ENCODE data around the gene LHX8. TPM values are rescaled to one million over a fixed set of nuclear protein-coding genes. Genes with fewer than 3 reads are reported as not detected.
"Not testable (repeated sequence)": the region's sequence is repeated elsewhere in the genome, so short reads cannot be mapped to it uniquely, and the experiment has no call there.

LHX8 gene
- total RNA-seq = not detected

DNA sequence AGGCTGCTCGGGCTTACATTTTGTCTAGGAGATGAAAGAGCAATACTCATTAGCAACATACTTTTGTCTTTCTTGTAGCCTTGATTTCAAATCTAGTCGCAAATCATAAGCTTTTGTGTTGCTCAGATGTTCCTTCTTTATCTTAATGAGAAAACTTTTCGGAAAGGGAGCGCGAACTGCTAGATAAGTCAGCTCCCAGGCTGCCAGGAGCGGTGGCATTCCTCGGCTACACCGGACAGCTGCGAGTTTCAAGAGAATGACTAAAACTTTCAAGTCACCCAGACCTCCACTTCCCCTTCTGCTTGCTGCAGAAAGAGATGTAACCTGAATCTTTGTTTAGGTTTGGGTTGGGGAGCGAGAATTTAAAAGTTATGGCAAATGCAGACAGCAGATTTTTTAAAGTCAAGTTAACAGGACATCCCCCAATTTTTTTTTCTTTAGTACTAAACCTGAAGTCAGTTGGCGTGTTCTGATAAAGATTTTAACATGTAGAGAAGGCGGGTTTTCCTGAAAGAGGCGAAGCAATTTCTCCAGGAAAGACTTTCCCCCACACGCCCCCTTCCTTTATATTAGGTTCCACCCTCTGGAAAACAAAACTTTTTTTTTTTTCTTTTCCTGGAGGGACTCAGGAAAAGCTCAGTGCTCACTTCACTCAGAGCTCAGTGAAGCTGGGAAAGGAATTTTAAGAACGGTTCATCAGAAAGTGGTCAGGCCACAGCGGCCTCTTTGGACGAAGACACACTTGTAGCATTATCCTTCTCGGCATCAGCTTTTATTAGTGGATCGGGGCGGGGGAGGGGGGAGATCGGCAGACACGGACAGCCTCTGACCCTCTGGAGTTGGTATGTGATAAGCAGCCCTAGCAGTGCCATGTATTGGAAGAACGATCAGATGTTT, at the start of gene LHX8:
Gene LHX8, plus strand, starts transcription at position 639 of the 897 bp plus-strand sequence. CDS start 2,227 bp downstream, outside the sequence.
- DNase-seq = no peak
- ChIA-PET CTCF (no interaction called here), POLR2A (no interaction called here)
- Mint-ChIP-seq H3K27me3 (peaks cover 89% of the 10 kb centered on the region), H3K4me3 (peak within 1 kb of the TSS; percentile 68), H3K27ac (peak within 1 kb of the TSS; percentile 10), H3K4me1 (peaks cover 12% of the 10 kb centered on the region), H3K36me3 (ENCODE audit: low read depth) (peaks cover 6% of the 10 kb centered on the region), H3K9me3 (no peaks in the 10 kb centered on the region)

DNA sequence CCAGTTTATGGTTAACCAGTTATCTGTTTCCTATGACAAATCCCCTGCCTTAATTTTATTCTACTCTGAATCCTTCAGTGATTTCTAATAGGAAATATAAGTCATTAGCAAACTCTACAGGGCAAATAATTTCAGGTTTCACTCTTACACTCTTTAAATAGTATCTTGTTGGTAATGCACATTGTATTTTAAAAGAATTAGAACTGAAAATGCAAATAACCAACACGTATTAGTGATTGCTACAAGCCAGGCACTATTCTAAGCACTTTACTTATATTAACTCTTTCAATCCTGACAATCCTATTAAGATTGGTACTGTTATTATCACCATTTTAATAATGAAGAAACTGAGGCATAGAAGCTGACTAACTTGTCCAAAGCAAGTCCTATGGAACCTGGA, 48.3 kb upstream of the LHX8 start:
- no peaks in the 10 kb centered on the region for H3K36me3 Mint-ChIP-seq (ENCODE audit: low read depth)

DNA sequence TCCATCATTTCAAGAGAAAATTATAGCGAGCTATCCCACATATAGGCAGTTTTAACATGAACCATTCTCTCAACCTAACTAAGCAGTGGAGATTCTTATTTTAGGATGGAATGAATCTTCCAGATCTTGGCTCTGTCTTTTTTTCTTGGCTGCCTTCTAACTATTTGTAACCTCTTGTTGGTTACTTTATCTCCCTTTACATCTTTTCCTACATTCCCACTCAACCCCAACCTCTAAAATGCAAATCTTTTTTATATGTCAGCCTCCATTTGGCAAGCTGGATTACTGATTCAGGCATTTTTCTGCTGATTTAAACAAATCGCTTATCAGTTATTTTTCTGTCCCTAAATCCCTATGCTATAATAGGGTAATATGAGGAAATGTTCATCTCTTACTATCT, 46.9 kb upstream of the LHX8 start:
- POLR2A ChIA-PET = no interaction called here
- Mint-ChIP-seq H3K4me1 (no peaks in the 10 kb centered on the region), H3K27me3 (no peaks in the 10 kb centered on the region), H3K4me3 (no peak overlapping the region), H3K9me3 (no peaks in the 10 kb centered on the region), H3K27ac (no peak overlapping the region), H3K36me3 (ENCODE audit: low read depth) (no peaks in the 10 kb centered on the region)
- CTCF ChIA-PET = no interaction called here
- DNase-seq = no peak

More for the DNA sequence above, 48.3 kb upstream of the LHX8 start:
- Mint-ChIP-seq H3K27me3 (no peaks in the 10 kb centered on the region), H3K27ac (no peak overlapping the region), H3K4me3 (no peak overlapping the region), H3K4me1 (no peaks in the 10 kb centered on the region), H3K9me3 (no peaks in the 10 kb centered on the region)
- ChIA-PET CTCF (no interaction called here), POLR2A (no interaction called here)
- no peak for DNase-seq

GRCh38 chr1:75092141-75092540, 42.0 kb upstream of the LHX8 start:
- POLR2A ChIA-PET = no interaction called here
- Mint-ChIP-seq H3K36me3 (ENCODE audit: low read depth) (no peaks in the 10 kb centered on the region), H3K27ac (no peak overlapping the region), H3K4me3 (no peak overlapping the region), H3K27me3 (no peaks in the 10 kb centered on the region), H3K4me1 (no peaks in the 10 kb centered on the region), H3K9me3 (no peaks in the 10 kb centered on the region)
- no peak for DNase-seq
- CTCF ChIA-PET = no interaction called here

DNA sequence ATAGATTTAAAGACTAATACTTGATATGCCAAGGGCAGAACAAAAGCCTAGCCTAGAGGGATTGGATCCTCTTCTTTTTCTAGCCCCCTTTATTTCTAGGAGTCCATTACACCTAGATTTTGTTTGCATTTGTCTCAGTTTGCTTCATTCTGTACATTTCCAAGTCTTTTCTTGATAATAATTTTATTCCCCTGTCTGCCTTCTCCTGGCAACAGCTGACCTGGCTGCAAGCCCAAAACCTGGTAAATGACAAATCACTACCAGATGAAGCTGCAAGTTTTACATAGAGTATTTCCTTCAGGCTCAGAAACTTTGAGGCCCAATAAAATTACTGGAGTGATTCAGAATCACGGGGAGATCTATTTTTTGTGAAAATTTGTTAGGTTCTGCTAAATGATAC, 36.5 kb upstream of the LHX8 start:
- no peak for DNase-seq
- Mint-ChIP-seq H3K36me3 (ENCODE audit: low read depth) (no peaks in the 10 kb centered on the region), H3K4me1 (no peaks in the 10 kb centered on the region), H3K9me3 (no peaks in the 10 kb centered on the region), H3K27me3 (no peaks in the 10 kb centered on the region), H3K4me3 (no peak overlapping the region), H3K27ac (no peak overlapping the region)
- ChIA-PET POLR2A (no interaction called here), CTCF (no interaction called here)

DNA sequence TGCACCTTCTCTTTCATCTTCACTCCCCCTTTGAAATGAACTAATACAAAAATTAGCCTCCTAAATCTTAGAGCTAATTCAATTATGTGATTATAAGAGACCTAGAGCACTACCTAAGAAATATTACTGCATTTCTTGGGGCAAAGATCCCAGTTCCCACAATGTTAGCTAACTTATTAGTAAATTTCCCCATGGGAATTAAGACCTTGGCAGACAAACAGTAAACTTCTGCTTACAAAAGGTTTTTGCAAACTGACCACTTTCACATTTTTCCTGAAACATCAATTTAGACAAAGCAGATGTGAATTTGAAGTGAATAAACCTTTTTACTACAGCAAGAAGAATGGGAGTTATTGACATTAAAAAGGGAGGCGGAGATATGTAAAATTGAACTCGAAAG, 34.6 kb upstream of the LHX8 start:
- Mint-ChIP-seq H3K36me3 (ENCODE audit: low read depth) (no peaks in the 10 kb centered on the region), H3K27me3 (no peaks in the 10 kb centered on the region), H3K4me1 (no peaks in the 10 kb centered on the region), H3K4me3 (no peak overlapping the region), H3K9me3 (no peaks in the 10 kb centered on the region), H3K27ac (no peak overlapping the region)
- ChIA-PET CTCF (no interaction called here), POLR2A (no interaction called here)
- DNase-seq = no peak

DNA sequence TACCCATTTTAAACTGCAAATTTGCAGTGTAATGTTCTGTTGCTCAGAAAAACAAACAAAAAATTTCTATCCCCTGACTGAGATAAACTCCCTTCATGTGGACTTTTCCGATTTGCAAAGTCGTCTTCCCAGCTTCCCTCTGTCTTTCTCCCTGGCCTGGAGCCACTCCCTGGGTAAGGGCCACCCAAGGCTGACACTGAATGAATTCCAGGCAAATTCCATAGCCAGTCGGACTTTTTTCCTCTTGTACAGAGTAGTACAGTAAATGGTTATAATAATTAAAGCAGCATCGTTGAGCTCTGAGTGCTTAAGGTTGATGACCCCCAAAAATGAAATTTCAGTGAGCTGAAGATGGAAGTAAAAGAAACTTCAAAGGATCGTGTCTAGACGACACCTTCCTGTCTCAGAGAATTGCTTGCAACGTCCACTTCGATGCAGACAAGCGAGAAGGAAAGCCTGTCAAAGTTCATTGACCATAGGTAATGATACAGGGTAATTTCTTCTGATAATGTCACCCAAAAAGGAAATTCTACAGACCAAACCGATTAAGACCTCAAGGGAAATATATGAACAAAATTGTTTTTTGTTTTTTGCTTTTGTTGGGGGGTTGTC, 33.6 kb upstream of the LHX8 start:
- H3K4me1 Mint-ChIP-seq = no peaks in the 10 kb centered on the region
- no peak for DNase-seq
- ChIA-PET CTCF (no interaction called here), POLR2A (no interaction called here)
- no peak overlapping the region for H3K27ac Mint-ChIP-seq
- no peaks in the 10 kb centered on the region for H3K9me3 Mint-ChIP-seq
- no peaks in the 10 kb centered on the region for H3K27me3 Mint-ChIP-seq
- no peaks in the 10 kb centered on the region for H3K36me3 Mint-ChIP-seq (ENCODE audit: low read depth)
- H3K4me3 Mint-ChIP-seq = no peak overlapping the region

GRCh38 chr1:75112362-75112951, 21.7 kb upstream of the LHX8 start:
- H3K27ac Mint-ChIP-seq; H3K36me3 Mint-ChIP-seq (ENCODE audit: low read depth); CTCF ChIA-PET; H3K9me3 Mint-ChIP-seq; H3K4me3 Mint-ChIP-seq; H3K4me1 Mint-ChIP-seq; POLR2A ChIA-PET; H3K27me3 Mint-ChIP-seq; DNase-seq: not testable (repeated sequence)

DNA sequence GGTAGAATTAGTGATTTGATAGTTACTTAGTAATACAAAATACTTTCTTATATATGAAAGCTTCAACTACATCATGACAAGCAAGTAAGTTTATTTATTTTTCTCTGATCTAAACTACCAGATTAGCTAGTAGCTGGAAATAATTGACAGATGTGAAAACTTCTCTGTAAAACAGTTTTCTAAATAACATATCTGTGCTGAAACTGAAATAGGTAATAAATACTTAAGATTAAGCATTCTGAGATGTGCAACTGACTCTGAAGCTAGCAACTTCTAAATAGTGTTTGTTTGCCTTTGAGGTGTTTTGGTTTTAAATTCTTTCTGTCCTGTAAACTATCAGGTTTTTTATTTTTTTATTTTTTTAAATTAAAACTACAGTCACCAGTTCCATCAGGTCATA, 18.5 kb upstream of the LHX8 start:
- no peaks in the 10 kb centered on the region for H3K9me3 Mint-ChIP-seq

DNA sequence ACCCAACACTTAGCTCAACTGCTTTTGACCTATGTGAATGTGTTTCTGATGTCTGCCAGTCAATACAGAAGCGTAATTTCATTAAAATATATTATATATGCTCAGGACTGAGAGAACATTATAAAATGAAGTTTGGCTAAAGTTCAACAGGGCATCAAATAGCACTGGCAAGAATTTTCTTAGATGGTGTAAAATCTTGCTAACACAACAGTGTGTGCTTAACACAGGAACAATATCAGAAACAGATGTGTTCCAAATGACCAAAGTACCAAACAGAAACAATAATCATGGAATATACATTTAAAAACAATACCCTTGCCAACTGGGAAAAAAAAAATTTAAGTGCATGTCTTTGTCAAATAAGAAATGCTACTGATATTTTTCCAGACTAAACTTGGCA, 10.4 kb upstream of the LHX8 start:
- ChIA-PET CTCF (no interaction called here), POLR2A (no interaction called here)
- H3K27ac Mint-ChIP-seq = no peak overlapping the region
- DNase-seq = no peak
- no peaks in the 10 kb centered on the region for H3K9me3 Mint-ChIP-seq
- H3K27me3 Mint-ChIP-seq = peaks cover 26% of the 10 kb centered on the region
- peaks cover 2% of the 10 kb centered on the region for H3K36me3 Mint-ChIP-seq (ENCODE audit: low read depth)
- H3K4me3 Mint-ChIP-seq = no peak overlapping the region
- H3K4me1 Mint-ChIP-seq = no peaks in the 10 kb centered on the region

More for the DNA sequence above, 18.5 kb upstream of the LHX8 start:
- Mint-ChIP-seq H3K27ac (no peak overlapping the region), H3K4me1 (no peaks in the 10 kb centered on the region), H3K4me3 (no peak overlapping the region), H3K36me3 (ENCODE audit: low read depth) (no peaks in the 10 kb centered on the region), H3K27me3 (no peaks in the 10 kb centered on the region)
- POLR2A ChIA-PET = no interaction called here
- CTCF ChIA-PET = no interaction called here
- no peak for DNase-seq

DNA sequence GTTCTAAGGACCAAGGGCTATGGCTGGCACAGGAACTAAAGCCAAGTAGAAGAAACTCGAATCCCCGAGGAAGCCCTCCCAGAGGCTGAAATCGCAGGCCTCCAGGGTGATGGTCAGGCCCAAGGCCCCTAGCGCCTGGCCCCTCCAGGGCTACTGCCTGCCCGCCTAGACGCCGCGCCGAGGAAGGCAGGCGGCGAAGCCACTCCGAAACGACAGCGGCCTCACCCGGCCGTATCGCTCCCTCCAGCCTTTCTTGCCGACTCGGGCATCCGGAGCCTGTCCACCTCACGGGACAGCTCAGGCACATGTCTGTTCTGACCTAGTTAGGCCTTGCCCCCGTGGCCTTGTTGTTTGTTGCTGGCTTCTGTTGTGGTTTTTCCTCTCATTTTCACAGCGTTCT, 9.7 kb upstream of the LHX8 start:
- POLR2A ChIA-PET = no interaction called here
- peaks cover 34% of the 10 kb centered on the region for H3K27me3 Mint-ChIP-seq
- H3K9me3 Mint-ChIP-seq = no peaks in the 10 kb centered on the region
- H3K36me3 Mint-ChIP-seq (ENCODE audit: low read depth) = peaks cover 4% of the 10 kb centered on the region
- no peaks in the 10 kb centered on the region for H3K4me1 Mint-ChIP-seq
- no peak for DNase-seq
- H3K27ac Mint-ChIP-seq = no peak overlapping the region
- CTCF ChIA-PET = no interaction called here
- no peak overlapping the region for H3K4me3 Mint-ChIP-seq

DNA sequence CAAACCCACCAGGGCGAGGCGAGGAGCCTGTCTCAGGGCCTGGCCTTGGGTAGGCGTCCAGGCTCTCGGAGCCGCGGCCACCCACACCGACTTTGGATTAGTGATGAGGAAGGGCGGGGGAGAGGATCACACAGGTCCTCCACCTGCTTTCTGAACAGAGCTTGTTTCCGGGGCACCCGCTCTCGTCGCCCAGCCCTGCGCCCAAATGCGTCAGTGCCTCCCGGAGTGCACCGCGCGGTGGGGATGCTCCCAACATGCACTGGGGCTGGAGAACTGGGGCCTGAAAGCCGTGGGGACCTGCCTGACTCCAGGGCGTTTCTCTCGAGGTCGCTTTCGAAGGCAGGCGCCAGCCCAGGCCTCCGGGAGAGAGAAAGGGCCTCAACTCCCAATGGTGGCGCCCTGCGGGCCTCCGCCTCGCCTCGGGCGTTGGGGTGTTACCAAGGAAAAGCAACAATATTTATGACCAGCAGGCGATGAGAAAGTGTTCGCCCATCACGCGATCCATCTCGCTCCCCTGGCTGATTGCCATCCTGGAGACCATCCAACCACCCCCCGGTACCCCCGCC, 8.9 kb upstream of the LHX8 start:
- POLR2A ChIA-PET = no interaction called here
- H3K9me3 Mint-ChIP-seq = no peaks in the 10 kb centered on the region
- H3K4me1 Mint-ChIP-seq = no peaks in the 10 kb centered on the region
- peaks cover 41% of the 10 kb centered on the region for H3K27me3 Mint-ChIP-seq
- CTCF ChIA-PET = no interaction called here
- H3K4me3 Mint-ChIP-seq = no peak overlapping the region
- no peak overlapping the region for H3K27ac Mint-ChIP-seq
- no peak for DNase-seq
- H3K36me3 Mint-ChIP-seq (ENCODE audit: low read depth) = peaks cover 4% of the 10 kb centered on the region

GRCh38 chr1:75126611-75127101, 7.5 kb upstream of the LHX8 start:
- H3K4me1 Mint-ChIP-seq = no peaks in the 10 kb centered on the region
- no peak overlapping the region for H3K27ac Mint-ChIP-seq
- H3K36me3 Mint-ChIP-seq (ENCODE audit: low read depth) = peaks cover 6% of the 10 kb centered on the region
- no peak overlapping the region for H3K4me3 Mint-ChIP-seq
- peaks cover 55% of the 10 kb centered on the region for H3K27me3 Mint-ChIP-seq
- POLR2A ChIA-PET = no interaction called here
- CTCF ChIA-PET = no interaction called here
- DNase-seq = no peak
- H3K9me3 Mint-ChIP-seq = no peaks in the 10 kb centered on the region

All from activated CD4-positive, alpha-beta memory T cell treated with anti-CD3 and anti-CD28 coated beads, Interleukin-2, amount 10 ng/mL, durations not matched to agents 7 days and 5 days (primary cell).